ENCODE results near the gene NSUN5. TPM values are rescaled to one million over a fixed set of nuclear protein-coding genes. Genes with fewer than 3 reads are reported as not detected.
"Not testable (repeated sequence)": the region's sequence is repeated elsewhere in the genome, so short reads cannot be mapped to it uniquely, and the experiment has no call there.

The NSUN5 gene
- total and polyA plus RNA-seq, 4 experiments from 2014 or later = 39.9 to 62.5 (median 51.1) TPM

- H3K27me3 Mint-ChIP-seq; H3K27ac Mint-ChIP-seq; H3K4me3 Mint-ChIP-seq; H3K36me3 Mint-ChIP-seq; H3K9me3 Mint-ChIP-seq; DNase-seq; intact Hi-C loops (cut with micrococcal nuclease); H3K4me1 Mint-ChIP-seq; H3K9me3 ChIP-seq (ENCODE audit: control insufficient read depth in 1 of 2, low read length in 2 of 2); CTCF ChIA-PET (ENCODE audit: partially characterized antibody); H3K4me1 ChIP-seq (ENCODE audit: insufficient read depth, low read length); H3K27ac ChIP-seq (ENCODE audit: low read depth, low read length); H3K4me3 ChIP-seq (ENCODE audit: low read length in 2 of 2); POLR2A ChIA-PET (ENCODE audit: partially characterized antibody); H3K36me3 ChIP-seq (ENCODE audit: insufficient read depth, low read length); H3K27me3 ChIP-seq (ENCODE audit: insufficient read depth, low read length): not testable (repeated sequence)
Measured at GRCh38 chr7:73277210-73277609, 31.4 kb downstream of the NSUN5 start.

DNA sequence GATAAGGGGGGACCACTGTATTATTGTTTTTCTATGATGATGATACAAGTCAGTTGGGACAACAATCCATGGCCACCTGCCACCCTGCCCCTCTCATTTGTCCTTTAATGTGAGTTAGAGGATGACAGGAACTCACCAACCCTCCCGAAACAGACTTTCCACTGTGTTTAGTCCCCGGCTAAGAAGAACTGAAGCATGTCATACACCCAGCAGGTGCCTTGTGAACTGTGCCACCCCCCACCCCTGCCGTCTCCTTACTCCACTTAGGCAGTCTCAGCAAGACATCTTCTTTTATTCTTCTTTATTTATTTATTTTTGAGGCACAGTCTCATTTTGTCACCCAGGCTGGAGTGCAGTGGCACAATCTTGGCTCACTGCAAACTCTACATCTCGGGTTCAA, 40.8 kb downstream of the NSUN5 start:
- intact Hi-C loops (cut with micrococcal nuclease); H3K4me3 Mint-ChIP-seq; H3K4me1 ChIP-seq (ENCODE audit: insufficient read depth, low read length); H3K4me3 ChIP-seq (ENCODE audit: low read length in 2 of 2); H3K27me3 ChIP-seq (ENCODE audit: insufficient read depth, low read length); H3K27ac ChIP-seq (ENCODE audit: low read depth, low read length); H3K9me3 Mint-ChIP-seq; H3K4me1 Mint-ChIP-seq; H3K27ac Mint-ChIP-seq; H3K9me3 ChIP-seq (ENCODE audit: control insufficient read depth in 1 of 2, low read length in 2 of 2); H3K36me3 ChIP-seq (ENCODE audit: insufficient read depth, low read length); H3K36me3 Mint-ChIP-seq; POLR2A ChIA-PET (ENCODE audit: partially characterized antibody); CTCF ChIA-PET (ENCODE audit: partially characterized antibody); H3K27me3 Mint-ChIP-seq; DNase-seq: not testable (repeated sequence)

- CTCF ChIA-PET (ENCODE audit: partially characterized antibody); intact Hi-C loops (cut with micrococcal nuclease): not testable (repeated sequence)
Measured at GRCh38 chr7:73266719-73267368, 41.8 kb downstream of the NSUN5 start.

GRCh38 chr7:73262416-73262815, 46.2 kb downstream of the NSUN5 start:
- H3K4me1 ChIP-seq (ENCODE audit: insufficient read depth, low read length); H3K27me3 Mint-ChIP-seq; H3K27ac ChIP-seq (ENCODE audit: low read depth, low read length); H3K36me3 Mint-ChIP-seq; H3K27ac Mint-ChIP-seq; POLR2A ChIA-PET (ENCODE audit: partially characterized antibody); H3K9me3 ChIP-seq (ENCODE audit: control insufficient read depth in 1 of 2, low read length in 2 of 2); CTCF ChIA-PET (ENCODE audit: partially characterized antibody); H3K4me1 Mint-ChIP-seq; H3K4me3 Mint-ChIP-seq; H3K27me3 ChIP-seq (ENCODE audit: insufficient read depth, low read length); intact Hi-C loops (cut with micrococcal nuclease); H3K36me3 ChIP-seq (ENCODE audit: insufficient read depth, low read length); H3K9me3 Mint-ChIP-seq; DNase-seq; H3K4me3 ChIP-seq (ENCODE audit: low read length in 2 of 2): not testable (repeated sequence)

More at GRCh38 chr7:73266719-73267368, 41.8 kb downstream of the NSUN5 start:
- H3K27ac Mint-ChIP-seq; H3K4me3 Mint-ChIP-seq; H3K4me3 ChIP-seq (ENCODE audit: low read length in 2 of 2); H3K36me3 ChIP-seq (ENCODE audit: insufficient read depth, low read length); H3K27me3 Mint-ChIP-seq; H3K27ac ChIP-seq (ENCODE audit: low read depth, low read length); H3K4me1 ChIP-seq (ENCODE audit: insufficient read depth, low read length); H3K9me3 Mint-ChIP-seq; H3K27me3 ChIP-seq (ENCODE audit: insufficient read depth, low read length); POLR2A ChIA-PET (ENCODE audit: partially characterized antibody); H3K9me3 ChIP-seq (ENCODE audit: control insufficient read depth in 1 of 2, low read length in 2 of 2); H3K36me3 Mint-ChIP-seq; DNase-seq; H3K4me1 Mint-ChIP-seq: not testable (repeated sequence)

Other genes with a start within 250 kb of the NSUN5 start
- not detected for gene SPDYE9, start 222.8 kb downstream of the NSUN5 start, total RNA-seq
- gene SPDYE9, start 222.8 kb downstream of the NSUN5 start, polyA plus RNA-seq = under 1 TPM in 1 of 2 donors, not detected in 1; 0.10 TPM
- not detected for gene TRIM50, start 19.3 kb upstream of the NSUN5 start, total RNA-seq
- not detected for gene TRIM50, start 19.3 kb upstream of the NSUN5 start, polyA plus RNA-seq
- gene FKBP6, start 19.3 kb upstream of the NSUN5 start, total RNA-seq = not detected
- not detected for gene FKBP6, start 19.3 kb upstream of the NSUN5 start, polyA plus RNA-seq
- gene FZD9, start 125.0 kb upstream of the NSUN5 start, total RNA-seq = not detected
- not detected for gene FZD9, start 125.0 kb upstream of the NSUN5 start, polyA plus RNA-seq
- gene BAZ1B, start 213.5 kb upstream of the NSUN5 start, total RNA-seq = 10 to 100 TPM; 75.3 to 78.6 TPM
- 10 to 100 TPM in 1 of 2 donors, 1 to 10 TPM in 1; 5.8 to 29.1 TPM for gene BAZ1B, start 213.5 kb upstream of the NSUN5 start, polyA plus RNA-seq
- 10 to 100 TPM; 57.0 to 58.0 TPM for gene BCL7B, start 248.9 kb upstream of the NSUN5 start, total RNA-seq
- 100 to 1,000 TPM in 1 of 2 donors, 10 to 100 TPM in 1; 84.2 to 112 TPM for gene BCL7B, start 248.9 kb upstream of the NSUN5 start, polyA plus RNA-seq

Data from CD4-positive, alpha-beta memory T cell (primary cell).